CD4-positive, alpha-beta T cell treated with Interleukin-10 for 1 hour (primary cell): ENCODE data around the gene SUPT3H.
A peak's percentile ranks its signal among the peaks of the same experiment; 100 is the strongest.
"Not testable (repeated sequence)": the region's sequence is repeated elsewhere in the genome, so short reads cannot be mapped to it uniquely, and the experiment has no call there.

Source experiments
- DNase-seq: peaks from one replicate; pipeline ENCODE4 v3.0.0-alpha.2; 2020

Gene SUPT3H

DNA sequence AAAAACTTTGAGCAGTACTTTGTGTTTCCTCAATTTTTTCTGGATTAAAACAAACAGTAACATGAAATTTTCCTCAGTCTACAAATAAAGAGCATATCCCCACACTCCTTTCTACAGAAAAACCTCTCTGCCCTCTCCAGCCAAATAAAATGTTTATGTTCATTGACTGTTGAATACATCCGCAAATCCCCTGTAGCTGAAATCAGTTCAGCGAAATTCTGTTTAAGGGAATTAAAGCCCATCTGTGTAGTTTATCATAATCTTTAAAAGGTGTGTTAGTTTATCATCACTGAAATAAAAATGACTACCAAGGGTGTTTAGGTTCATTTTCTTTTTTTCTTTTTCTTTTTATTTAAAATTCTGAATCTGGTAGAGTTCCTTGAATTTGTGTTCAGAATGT is 207.4 kb downstream of the SUPT3H start:
- no peak for DNase-seq

DNA sequence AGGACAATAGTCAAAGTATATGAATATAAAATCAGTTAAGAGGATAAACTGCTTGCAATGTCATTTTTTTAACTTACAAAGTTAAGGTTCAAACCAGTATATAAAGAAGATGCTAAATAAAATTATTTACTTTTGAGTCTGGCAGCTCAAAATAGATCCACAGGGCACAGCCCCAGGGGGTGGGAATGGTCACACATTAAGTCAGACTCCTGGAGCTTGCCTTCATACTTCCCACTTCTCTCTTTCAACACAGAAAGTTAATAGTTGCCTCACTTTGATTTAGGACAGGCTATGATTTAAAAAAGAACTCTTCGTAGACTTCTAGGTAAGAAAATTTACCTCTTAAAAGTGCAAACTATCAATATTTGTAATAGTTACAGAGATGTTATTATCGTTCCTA is 207.9 kb downstream of the SUPT3H start:
- DNase-seq, result no peak

DNA sequence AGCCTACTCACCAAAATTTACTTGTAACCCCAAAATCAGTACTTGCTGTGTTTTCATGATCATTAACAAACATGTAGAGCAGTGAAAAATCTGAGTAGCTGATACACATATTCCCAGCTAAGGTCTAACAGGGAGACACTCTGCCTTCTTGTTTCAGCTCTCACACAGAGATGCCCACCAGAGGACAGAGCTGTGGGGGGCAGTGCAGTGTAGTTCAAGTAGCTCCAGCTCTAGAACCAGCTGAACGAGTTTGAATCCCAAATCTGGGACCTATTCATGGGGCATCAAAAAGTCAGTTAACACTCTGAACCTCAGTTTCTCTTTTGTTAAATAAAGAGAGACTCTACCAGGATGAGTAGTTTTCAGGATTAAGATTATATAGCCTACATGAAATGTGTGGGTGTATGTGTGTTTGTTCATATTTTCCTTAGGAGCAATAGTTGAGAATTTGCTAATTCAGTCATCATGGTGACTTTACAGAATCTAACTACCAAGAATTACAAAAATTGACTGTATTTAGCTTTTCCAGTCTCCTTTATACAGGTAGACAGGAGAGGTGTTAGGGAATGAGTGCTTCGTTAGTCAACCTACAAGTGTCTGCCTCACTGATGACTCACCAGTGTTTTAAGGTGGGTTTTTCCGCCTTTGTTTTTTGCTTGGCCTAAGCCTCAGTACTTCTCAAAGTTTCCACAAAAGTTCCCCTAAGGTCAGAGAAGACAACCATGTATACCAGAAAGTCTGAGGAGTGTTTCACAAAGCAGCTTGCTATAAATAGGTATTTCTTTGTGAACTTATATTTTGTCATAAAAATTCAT is 213.6 kb downstream of the SUPT3H start:
- no peak for DNase-seq

GRCh38 chr6:45160305-45160704 is 217.4 kb downstream of the SUPT3H start:
- no peak for DNase-seq

GRCh38 chr6:45156075-45156474 is 221.7 kb downstream of the SUPT3H start:
- peak; percentile 53 for DNase-seq

DNA sequence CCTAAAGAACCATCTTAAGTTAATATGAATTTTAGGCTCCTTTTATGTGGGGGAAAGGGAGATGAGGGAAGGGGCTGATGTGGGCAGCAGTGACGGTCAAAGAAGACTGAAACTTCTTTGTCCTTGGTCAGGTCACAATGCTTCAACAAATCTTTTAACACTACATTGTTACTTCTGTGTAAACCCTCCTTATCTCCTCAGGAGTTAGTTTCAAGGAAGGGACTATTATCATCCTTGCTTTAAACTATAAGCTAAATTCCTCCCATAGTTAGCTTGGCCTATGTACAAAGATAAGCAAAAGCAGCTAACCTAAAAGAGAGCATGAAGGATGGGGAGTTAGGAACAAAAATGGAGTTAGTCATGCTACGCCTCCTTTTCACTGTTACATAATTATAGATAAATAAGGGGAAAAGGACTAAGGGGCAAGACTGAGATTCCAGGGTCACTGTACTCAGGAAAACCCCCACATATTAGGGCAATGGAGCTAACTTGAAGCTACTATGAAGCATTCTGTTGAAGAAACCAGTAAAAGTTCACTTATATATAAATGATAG is 222.3 kb downstream of the SUPT3H start:
- DNase-seq, result no peak

DNA sequence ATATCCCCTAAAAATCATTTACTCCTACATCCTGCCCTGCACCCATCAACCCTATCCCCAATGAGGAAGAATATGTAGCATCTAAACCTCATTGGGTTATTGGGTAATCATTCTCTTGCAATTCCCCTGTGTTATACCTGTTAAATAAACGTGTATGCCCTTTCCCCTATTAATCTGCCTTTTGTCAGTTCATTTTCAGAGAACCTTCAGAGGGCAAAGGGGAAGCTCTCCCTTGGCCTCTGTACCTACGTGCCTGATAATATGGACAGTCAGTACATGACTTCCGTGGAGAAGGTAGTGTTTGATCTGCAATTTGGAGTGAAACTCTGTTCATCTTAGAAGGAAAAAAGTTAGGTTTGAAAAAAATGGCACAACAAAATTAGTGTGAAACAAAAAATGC is 223.1 kb downstream of the SUPT3H start:
- no peak for DNase-seq

DNA sequence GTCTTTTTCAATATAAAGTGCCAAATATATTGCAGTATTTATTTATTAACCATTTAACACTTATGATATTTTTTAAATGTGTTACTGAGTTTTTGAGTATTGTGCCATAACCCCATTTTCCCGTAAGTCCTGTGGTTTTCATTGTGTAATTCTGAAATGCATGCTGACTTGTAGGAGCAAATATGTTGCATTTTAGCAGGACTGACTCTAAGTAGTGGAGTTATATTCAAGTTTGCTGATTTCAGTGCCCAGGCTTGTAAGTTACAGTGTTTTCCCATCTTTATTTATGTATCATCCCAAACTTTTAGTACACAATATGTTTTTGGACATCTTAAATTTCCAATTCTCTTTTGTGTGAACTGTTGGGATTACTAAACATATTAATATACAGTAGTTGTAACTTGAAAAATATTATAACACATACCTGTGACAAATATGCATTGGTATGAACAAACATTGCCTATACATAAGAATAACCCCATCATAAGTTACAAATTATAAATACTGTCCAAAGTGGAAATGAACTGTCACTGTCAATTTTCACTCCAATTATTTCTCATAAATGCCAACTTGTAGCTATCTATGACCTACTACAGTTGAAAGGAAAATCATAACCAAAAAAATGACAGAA is 228.9 kb downstream of the SUPT3H start:
- DNase-seq, result no peak

- DNase-seq, result no peak
Measured at GRCh38 chr6:45148278-45148677, 229.5 kb downstream of the SUPT3H start.

GRCh38 chr6:45145658-45146057 is 232.1 kb downstream of the SUPT3H start:
- DNase-seq, result not testable (repeated sequence)

- DNase-seq, result no peak
Measured at GRCh38 chr6:45138765-45139164, 239.0 kb downstream of the SUPT3H start.

DNA sequence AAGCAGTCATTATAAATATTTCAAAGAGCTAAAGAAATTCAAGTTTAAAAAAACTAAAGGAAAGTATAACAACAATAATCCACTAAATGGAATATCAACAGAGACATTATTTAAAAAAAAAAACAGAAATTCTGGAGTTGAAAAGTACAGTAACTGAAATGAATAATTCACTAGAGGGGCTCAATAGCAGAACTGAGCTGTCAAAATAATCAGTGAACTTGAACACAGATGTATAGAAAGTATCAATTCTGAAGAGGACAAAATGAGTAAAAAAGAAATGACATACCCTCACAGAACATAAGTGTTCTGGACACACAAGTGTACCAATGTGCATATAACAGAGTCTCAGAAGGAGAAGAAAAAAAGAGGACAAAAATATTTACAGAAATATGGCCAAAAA is 241.2 kb downstream of the SUPT3H start:
- DNase-seq, result no peak

- no peak for DNase-seq
Measured at GRCh38 chr6:45132658-45133294, 245.0 kb downstream of the SUPT3H start.

GRCh38 chr6:45132059-45132458 is 245.7 kb downstream of the SUPT3H start:
- DNase-seq, result no peak

DNA sequence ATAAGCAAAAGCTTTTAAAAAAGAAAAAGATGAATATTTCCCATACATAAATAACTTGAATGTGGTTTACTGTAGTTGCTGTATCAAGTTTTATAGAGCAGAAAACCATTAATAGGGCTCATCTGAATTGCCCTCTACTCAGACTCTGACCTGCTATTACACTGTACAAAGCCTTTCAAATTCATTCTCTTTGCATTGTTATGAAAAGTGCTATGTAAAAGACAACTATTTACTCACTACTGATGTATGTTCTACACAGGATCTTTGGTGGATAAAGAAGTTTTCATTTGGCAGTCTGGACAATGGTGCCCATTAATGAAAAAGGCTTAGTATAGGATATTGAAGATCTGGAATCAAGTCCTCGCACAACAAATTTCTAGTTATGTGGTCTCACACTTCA is 248.7 kb downstream of the SUPT3H start:
- no peak for DNase-seq

- DNase-seq, result no peak
Measured at GRCh38 chr6:45127185-45127584, 250.5 kb downstream of the SUPT3H start.

DNA sequence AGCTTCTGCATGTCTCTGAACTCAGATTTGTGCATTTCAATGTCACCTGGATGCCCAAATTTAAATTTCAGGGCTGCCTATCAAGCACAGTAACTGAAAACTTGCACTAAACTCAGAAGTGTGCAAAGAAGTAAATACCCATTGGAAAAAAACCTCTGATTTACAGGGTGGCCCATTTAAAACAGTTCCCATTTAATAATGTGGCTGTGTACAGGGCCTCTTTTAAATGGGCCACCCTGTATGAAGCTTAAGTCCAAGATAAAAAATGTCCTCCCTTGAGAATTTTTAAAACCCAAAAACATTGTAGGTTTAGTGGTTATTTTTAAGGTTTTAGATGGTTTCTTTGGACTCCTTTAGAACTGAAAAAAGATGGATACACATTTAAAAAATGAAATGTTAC is 251.7 kb downstream of the SUPT3H start:
- DNase-seq, result no peak

DNA sequence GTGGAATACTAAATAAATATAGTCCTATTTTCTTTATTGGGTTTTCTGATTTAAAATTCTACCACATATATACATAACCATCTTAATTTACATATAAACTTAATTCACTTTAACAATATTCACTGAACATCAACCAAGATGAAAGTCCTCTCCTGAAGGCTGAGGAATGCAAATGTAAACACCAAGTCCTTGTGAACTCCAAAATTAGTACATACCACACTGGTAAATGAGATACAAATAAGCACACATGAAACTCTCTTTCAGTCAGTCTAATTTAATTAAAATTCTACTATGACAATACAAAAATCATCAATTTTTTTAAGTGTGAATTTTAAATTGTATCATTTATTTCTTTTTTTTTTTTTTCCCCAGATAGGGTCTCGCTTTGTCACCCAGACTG is 254.7 kb downstream of the SUPT3H start:
- no peak for DNase-seq

GRCh38 chr6:45118754-45119153 is 259.0 kb downstream of the SUPT3H start:
- no peak for DNase-seq

DNA sequence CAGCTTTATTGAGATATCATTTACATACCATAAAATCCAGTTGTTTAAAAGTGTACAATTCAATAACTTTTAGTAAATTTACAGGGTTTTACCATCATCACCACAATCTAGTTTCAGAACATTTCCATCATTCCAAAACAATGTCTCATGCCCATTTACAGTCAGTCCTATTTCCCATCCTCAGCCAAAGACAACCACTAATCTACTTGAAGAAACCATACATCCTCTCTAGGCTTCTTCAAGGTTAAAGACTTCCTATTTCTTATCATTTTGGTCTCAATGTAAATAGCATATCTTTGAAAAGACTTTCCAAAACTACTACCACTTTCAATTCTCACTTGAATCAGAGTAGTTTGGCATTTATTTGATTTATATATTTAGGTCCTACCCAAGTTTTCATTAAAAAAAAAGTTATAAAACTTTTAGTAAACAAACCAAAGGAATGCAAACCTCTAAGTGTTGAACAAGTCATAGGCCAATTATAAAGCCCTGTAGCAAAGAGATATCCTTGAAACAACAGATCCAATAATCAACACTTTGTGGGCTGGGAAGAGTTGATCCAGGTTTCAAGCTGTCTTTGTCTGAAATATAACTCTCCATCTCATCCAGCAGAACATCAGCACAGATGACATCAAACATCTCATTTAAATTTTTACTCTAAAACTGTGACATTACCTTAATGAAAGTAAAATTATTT is 260.9 kb downstream of the SUPT3H start:
- no peak for DNase-seq

DNA sequence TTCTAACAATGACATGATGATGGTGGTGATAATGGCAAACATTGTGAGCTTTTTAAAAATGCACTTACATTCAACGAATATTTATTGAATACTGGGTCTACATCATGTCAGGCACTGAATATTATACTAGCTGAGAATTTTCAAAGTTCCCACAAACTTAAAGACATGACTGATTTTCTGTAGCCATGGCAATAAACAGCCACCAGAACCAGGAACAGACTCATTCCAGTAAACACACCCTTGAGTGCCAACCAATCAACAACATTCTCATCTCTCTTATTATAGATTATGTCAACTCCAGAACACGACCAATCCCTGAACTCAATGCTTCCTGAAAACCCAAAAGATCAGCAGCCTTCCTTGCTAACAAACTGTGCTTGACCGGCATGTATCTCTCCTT is 262.0 kb downstream of the SUPT3H start:
- no peak for DNase-seq

- DNase-seq, result no peak
Measured at GRCh38 chr6:45112711-45113110, 265.0 kb downstream of the SUPT3H start.

- DNase-seq, result no peak
Measured at GRCh38 chr6:45109551-45109950, 268.2 kb downstream of the SUPT3H start.
